Uterus (tissue), 2 donors: Measurements from ENCODE around the gene SPI1.

Experiments
- CTCF ChIP-seq, 4 experiments: fragments of 200-600 bp in 2 of 4; fragments of 450-650 bp in 2 of 4; sonication (generic) in 2 of 4; IDR thresholded peaks; one replicate each; pipeline ENCODE4 v1.5.1; 2016 to 2019; ENCODE audit warnings: antibody characterized with exemption in 4 of 4, mild to moderate bottlenecking in 2 of 4, moderate library complexity in 1 of 4
- POLR2A ChIP-seq, 2 donors: fragments of 450-650 bp; IDR thresholded peaks; one replicate each; pipeline ENCODE4 v1.6.1; 2016; ENCODE audit warnings: antibody characterized with exemption in 2 of 2, mild to moderate bottlenecking in 1 of 2, moderate library complexity in 1 of 2

DNA sequence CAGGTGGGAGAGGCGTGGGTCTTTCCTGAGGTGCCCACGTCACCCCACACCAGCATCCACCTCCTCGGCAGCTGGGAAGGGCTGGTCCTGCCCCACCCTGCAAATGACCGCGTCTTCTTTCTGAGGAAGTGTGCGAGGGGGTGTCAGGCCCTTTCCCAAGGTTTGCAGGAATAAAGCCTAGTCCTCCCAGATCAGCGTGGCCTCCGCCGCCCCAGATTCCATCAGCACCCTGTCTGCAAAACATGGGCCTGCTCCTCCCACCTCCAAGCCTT, 15.6 kb upstream of the SPI1 start:
- TF ChIP-seq CTCF (IDR thresholded peaks at IDR 0.05) (no peak), POLR2A (IDR thresholded peaks at IDR 0.05) (no peak)
